Measurements from ENCODE around the gene POLG.
A peak's percentile ranks its signal among the peaks of the same experiment; 100 is the strongest.

DNA sequence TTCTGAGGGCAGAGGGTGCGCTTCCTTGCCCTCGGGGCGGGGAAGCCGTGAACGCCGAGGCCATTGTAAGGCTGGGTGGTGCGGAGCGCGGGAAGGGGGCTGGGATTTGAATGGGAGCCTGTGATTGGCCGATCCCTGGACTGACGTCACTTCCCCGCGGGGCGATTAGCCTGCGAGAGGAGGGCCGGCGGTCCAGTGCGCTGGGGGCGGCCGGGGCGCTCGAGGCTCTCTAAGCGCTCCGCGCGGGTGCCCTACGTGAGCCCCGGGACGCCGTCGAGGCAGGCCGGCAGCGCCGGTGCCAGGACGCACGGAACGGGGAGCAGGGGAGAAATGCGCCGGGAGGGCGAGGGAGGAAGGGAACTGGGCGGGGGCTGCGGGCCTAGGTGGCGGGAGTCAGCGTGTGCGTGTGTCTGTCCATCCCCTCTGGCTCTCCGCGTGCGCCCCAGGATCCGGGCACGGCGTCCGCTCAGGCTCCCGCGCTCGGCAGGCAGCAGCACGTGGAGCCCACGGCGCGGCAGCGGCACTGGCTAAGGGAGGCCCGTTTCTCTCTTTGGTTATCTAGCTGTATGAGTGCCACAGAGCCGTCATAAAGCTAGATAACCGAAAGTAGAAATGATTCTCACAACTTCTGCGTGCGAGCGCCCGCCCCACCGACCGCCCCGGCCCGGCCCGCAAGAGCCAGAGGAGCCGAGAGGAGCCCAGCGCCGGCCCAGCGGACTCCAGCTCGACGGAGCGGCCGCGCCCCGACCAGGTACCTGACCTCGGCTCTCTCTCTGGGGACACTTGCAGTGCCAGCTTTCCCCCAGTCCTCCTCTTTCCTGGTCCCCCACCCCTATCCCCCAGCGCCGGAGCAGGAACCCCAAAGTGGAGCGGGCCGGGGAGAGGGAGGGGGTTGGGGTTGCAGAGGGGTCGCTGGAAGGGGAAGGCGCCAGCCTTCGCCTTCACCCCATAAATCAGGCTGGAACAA lies 33.1 kb upstream of the POLG start:
- TF ChIP-seq, protein P1, sequence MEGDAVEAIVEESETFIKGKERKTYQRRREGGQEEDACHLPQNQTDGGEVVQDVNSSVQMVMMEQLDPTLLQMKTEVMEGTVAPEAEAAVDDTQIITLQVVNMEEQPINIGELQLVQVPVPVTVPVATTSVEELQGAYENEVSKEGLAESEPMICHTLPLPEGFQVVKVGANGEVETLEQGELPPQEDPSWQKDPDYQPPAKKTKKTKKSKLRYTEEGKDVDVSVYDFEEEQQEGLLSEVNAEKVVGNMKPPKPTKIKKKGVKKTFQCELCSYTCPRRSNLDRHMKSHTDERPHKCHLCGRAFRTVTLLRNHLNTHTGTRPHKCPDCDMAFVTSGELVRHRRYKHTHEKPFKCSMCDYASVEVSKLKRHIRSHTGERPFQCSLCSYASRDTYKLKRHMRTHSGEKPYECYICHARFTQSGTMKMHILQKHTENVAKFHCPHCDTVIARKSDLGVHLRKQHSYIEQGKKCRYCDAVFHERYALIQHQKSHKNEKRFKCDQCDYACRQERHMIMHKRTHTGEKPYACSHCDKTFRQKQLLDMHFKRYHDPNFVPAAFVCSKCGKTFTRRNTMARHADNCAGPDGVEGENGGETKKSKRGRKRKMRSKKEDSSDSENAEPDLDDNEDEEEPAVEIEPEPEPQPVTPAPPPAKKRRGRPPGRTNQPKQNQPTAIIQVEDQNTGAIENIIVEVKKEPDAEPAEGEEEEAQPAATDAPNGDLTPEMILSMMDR (optimal IDR thresholded peaks at IDR 0.05 in 1 of 3, IDR thresholded peaks at IDR 0.05 in 1 of 3, conservative IDR thresholded peaks at IDR 0.05 in 1 of 3; ENCODE audit: extremely low read depth in 1 of 3, insufficient read depth in 2 of 3, low read length in 3 of 3), result no peak
- peak; percentile 92 for TF ChIP-seq EZH2 (IDR thresholded peaks at IDR 0.05; ENCODE audit: low read length)
